Keratinocyte (primary cell): Measurements from ENCODE around the gene KRTAP2-3. TPM values are rescaled to one million over a fixed set of nuclear protein-coding genes. Genes with fewer than 3 reads are reported as not detected.
"Not testable (repeated sequence)": the region's sequence is repeated elsewhere in the genome, so short reads cannot be mapped to it uniquely, and the experiment has no call there.

Source experiments
- DNase-seq: peaks from one replicate; pipeline ENCODE4 v3.0.0-alpha.2; 2011; ENCODE audit warnings: low read depth, missing footprints, low spot score
- FAIRE-seq: peaks from 2 replicates; lab custom pipeline; 2011; peaks lifted over from hg19 to GRCh38; lab: Jason Lieb, UNC
- H2AFZ ChIP-seq: 2 replicates; pipeline ENCODE4 v1.6.0; 2012; ENCODE audit warnings: low read length, control low read depth, inconsistent platforms; ENCODE audit not compliant: control insufficient read depth
- H3K27ac ChIP-seq: 2 replicates; pipeline ENCODE4 v1.5.1; 2011; ENCODE audit warnings: low read length; ENCODE audit not compliant: control insufficient read depth, insufficient read depth
- H3K27me3 ChIP-seq: 3 replicates; pipeline ENCODE4 v1.6.0; 2011; ENCODE audit warnings: low read length; ENCODE audit not compliant: control insufficient read depth, insufficient read depth; ENCODE audit errors: extremely low read depth
- H3K36me3 ChIP-seq, 2 experiments: 2 replicates in 1 of 2; 3 replicates in 1 of 2; pipeline ENCODE4 v1.5.1; 2011; ENCODE audit warnings: low read length in 2 of 2, mild to moderate bottlenecking in 1 of 2; ENCODE audit not compliant: control insufficient read depth in 2 of 2, insufficient read depth in 2 of 2; ENCODE audit errors: extremely low read depth in 1 of 2
- H3K4me1 ChIP-seq: 3 replicates; pipeline ENCODE4 v1.5.1; 2011; ENCODE audit warnings: low read length; ENCODE audit not compliant: control insufficient read depth, insufficient read depth; ENCODE audit errors: extremely low read depth
- H3K4me2 ChIP-seq: 3 replicates; pipeline ENCODE4 v1.6.0; 2011; ENCODE audit warnings: low read depth, low read length; ENCODE audit not compliant: control insufficient read depth, insufficient read depth; ENCODE audit errors: extremely low read depth
- H3K4me3 ChIP-seq, 3 experiments: fragments of 200-600 bp in 1 of 3; sonication (generic) in 1 of 3; 2 replicates in 2 of 3; 3 replicates in 1 of 3; pipeline ENCODE4 v1.5.1; 2011 to 2016; ENCODE audit warnings: low read length in 3 of 3, mild to moderate bottlenecking in 3 of 3, control low read depth in 2 of 3, inconsistent platforms in 1 of 3, low read depth in 1 of 3, mixed read lengths in 1 of 3, mixed run types in 1 of 3, moderate library complexity in 1 of 3; ENCODE audit not compliant: control insufficient read depth in 2 of 3, insufficient read depth in 2 of 3; ENCODE audit errors: extremely low read depth in 1 of 3
- H3K79me2 ChIP-seq: 2 replicates; pipeline ENCODE4 v1.6.0; 2012; ENCODE audit warnings: low read length; ENCODE audit not compliant: control insufficient read depth, insufficient read depth
- H3K9ac ChIP-seq: 3 replicates; pipeline ENCODE4 v1.6.0; 2011; ENCODE audit warnings: low read length; ENCODE audit not compliant: control insufficient read depth, insufficient read depth; ENCODE audit errors: extremely low read depth
- H3K9me1 ChIP-seq: 3 replicates; pipeline ENCODE4 v1.6.0; 2011; ENCODE audit warnings: low read length; ENCODE audit not compliant: control insufficient read depth, insufficient read depth; ENCODE audit errors: extremely low read depth
- H3K9me3 ChIP-seq: 2 replicates; pipeline ENCODE4 v1.5.1; 2012; ENCODE audit warnings: low read depth, low read length; ENCODE audit not compliant: control insufficient read depth
- H4K20me1 ChIP-seq: 3 replicates; pipeline ENCODE4 v1.6.0; 2011; ENCODE audit warnings: low read length; ENCODE audit not compliant: control insufficient read depth, insufficient read depth; ENCODE audit errors: extremely low read depth
- CTCF ChIP-seq, 3 experiments: IDR thresholded peaks in 1 of 3; conservative IDR thresholded peaks in 1 of 3; optimal IDR thresholded peaks in 1 of 3; 2 replicates in 2 of 3; 3 replicates in 1 of 3; pipeline versions ENCODE3 to v1.5.1; 2011; ENCODE audit warnings: low read length in 3 of 3, mild to moderate bottlenecking in 3 of 3, moderate library complexity in 2 of 3, control low read depth in 1 of 3, inconsistent platforms in 1 of 3; ENCODE audit not compliant: insufficient read depth in 2 of 3; ENCODE audit errors: extremely low read depth in 1 of 3
- EZH2 ChIP-seq: IDR thresholded peaks from one replicate; pipeline ENCODE4 v1.6.1; 2012; ENCODE audit warnings: inconsistent platforms, mild to moderate bottlenecking, low read length, moderate library complexity
- dilution Hi-C: fragments of 300-500 bp; cut with MboI; formaldehyde crosslinking; loops from one replicate; pipeline ENCODE4 v1.7.0; 2020; ENCODE audit warnings: low sequenced_read_pairs; ENCODE audit not compliant: extremely low pct_ligation_motif_present
- polyA plus RNA-seq, 5 experiments: library from polyadenylated mRNA; depleted of rRNA in 3 of 5; stranded (reverse) in 3 of 5; stranded (forward) in 1 of 5; unstranded in 1 of 5; fragments of >200 nt; gene quantifications; 1 replicate in 1 of 5; 2 replicates in 3 of 5; 3 replicates in 1 of 5; pipeline versions ENCODE4 v1.2.1 to v1.2.3, GENCODE V29; 2011 to 2012; ENCODE audit warnings: missing spikeins in 2 of 5, low read depth in 1 of 5, low replicate concordance in 1 of 5

The KRTAP2-3 gene
- polyA plus RNA-seq, 1 donor (not counting 4 experiments of a cell fraction or from before 2014, with no cell fraction given) = 8.4 TPM

- no peak for TF ChIP-seq CTCF (optimal IDR thresholded peaks at IDR 0.05 in 1 of 3, IDR thresholded peaks at IDR 0.05 in 1 of 3, conservative IDR thresholded peaks at IDR 0.05 in 1 of 3; ENCODE audit: extremely low read depth in 1 of 3, insufficient read depth in 2 of 3, low read length in 3 of 3)
- TF ChIP-seq EZH2 = no peak
- Histone ChIP-seq H3K9me3 (no peaks in the 10 kb centered on the region), H4K20me1 (no peaks in the 10 kb centered on the region), H3K4me3 (no peak overlapping the region), H3K9ac (no peak overlapping the region), H3K27me3 (no peaks in the 10 kb centered on the region), H3K9me1 (no peaks in the 10 kb centered on the region), H3K4me2 (no peak overlapping the region), H3K4me1 (no peaks in the 10 kb centered on the region), H3K27ac (no peak overlapping the region), H2AFZ (no peak overlapping the region), H3K79me2 (no peaks in the 10 kb centered on the region), H3K36me3 (no peaks in the 10 kb centered on the region)
- dilution Hi-C loops = no loop called here
- FAIRE-seq = no peak
- no peak for DNase-seq
Measured at GRCh38 chr17:41042953-41043352, 17.0 kb downstream of the KRTAP2-3 start.

DNA sequence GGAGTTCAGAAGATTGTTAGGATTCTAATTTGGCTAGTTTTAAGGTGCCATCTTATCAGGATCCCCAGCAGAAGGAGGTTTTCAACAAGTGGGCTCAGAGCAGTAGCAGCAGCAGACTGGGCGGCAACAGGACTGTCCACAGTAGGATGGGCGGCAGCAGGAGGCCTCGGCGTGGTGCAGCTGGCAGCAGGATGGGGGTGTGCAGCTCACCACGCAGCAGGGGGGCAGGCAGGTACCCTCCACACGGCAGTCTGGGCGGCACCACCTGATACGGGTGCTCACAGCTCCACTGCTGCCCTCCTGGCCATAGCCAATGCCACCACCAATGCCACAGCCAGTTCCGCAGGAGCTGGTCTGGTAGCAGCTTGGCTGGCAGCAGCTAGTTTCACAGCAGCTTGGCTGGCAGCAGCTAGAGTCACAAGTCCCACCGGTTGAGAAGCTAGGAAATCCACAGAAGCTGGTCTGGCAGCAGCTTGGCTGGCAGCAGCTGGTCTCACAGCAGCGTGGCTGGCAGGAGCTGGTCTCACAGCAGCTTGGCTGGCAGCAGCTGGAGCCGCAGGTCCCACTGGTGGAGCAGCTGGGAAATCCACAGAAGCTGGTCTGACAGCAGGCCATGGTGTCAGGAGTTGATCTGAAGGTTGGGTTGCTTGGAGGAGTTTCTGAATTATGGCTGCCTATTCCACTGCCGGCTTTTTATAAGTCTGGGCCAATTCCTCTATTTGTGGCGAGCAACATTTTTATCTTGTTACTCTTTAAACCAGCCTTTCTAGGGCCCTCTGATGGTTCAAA lies 18.9 kb downstream of the KRTAP2-3 start, which contains the start of gene KRTAP1-1:
KRTAP1-1 (minus strand) TSS at position 668 of the 789 bp plus-strand sequence; CDS start at position 615, 53 bp downstream.
- H3K9me1 ChIP-seq, H3K4me1 ChIP-seq, H3K27me3 ChIP-seq, H4K20me1 ChIP-seq, H3K4me2 ChIP-seq, DNase-seq, H3K36me3 ChIP-seq, H3K9ac ChIP-seq, H3K79me2 ChIP-seq, dilution Hi-C loops, H3K27ac ChIP-seq, H3K4me3 ChIP-seq, H3K9me3 ChIP-seq: not testable (repeated sequence)
- H2AFZ ChIP-seq = peak within 1 kb of the TSS; percentile 74
- peak; percentile 48 for FAIRE-seq
